ENCODE data around the gene TOR4A.
A peak's percentile ranks its signal among the peaks of the same experiment; 100 is the strongest.

Gene TOR4A

GRCh38 chr9:137253717-137254623 is 23.6 kb upstream of the TOR4A start:
- peak; percentile 65 for DNase-seq

GRCh38 chr9:137254624-137255447 is 22.7 kb upstream of the TOR4A start, which contains the start of gene NELFB:
NELFB (plus strand) TSS chr9:137255327.
- DNase-seq, result peak; percentile 94

- peak; percentile 75 for DNase-seq
Measured at GRCh38 chr9:137255448-137256114, 21.9 kb upstream of the TOR4A start.

- DNase-seq, result no peak
Measured at GRCh38 chr9:137256362-137256761, 21.2 kb upstream of the TOR4A start.

- DNase-seq, result no peak
Measured at GRCh38 chr9:137256856-137257255, 20.7 kb upstream of the TOR4A start.

GRCh38 chr9:137262173-137262908 is 15.2 kb upstream of the TOR4A start:
- DNase-seq, result peak; percentile 61

GRCh38 chr9:137262909-137263285 is 14.6 kb upstream of the TOR4A start:
- no peak for DNase-seq

- no peak for DNase-seq
Measured at GRCh38 chr9:137263506-137263905, 14.0 kb upstream of the TOR4A start.

- no peak for DNase-seq
Measured at GRCh38 chr9:137264067-137264466, 13.5 kb upstream of the TOR4A start.

- no peak for DNase-seq
Measured at GRCh38 chr9:137265496-137266161, 11.9 kb upstream of the TOR4A start.

- DNase-seq, result no peak
Measured at GRCh38 chr9:137266162-137266527, 11.4 kb upstream of the TOR4A start.

- no peak for DNase-seq
Measured at GRCh38 chr9:137266585-137267453, 10.7 kb upstream of the TOR4A start.

- no peak for DNase-seq
Measured at GRCh38 chr9:137267933-137268355, 9.6 kb upstream of the TOR4A start.

GRCh38 chr9:137268538-137269201 is 8.9 kb upstream of the TOR4A start:
- no peak for DNase-seq

- DNase-seq, result no peak
Measured at GRCh38 chr9:137269231-137269772, 8.2 kb upstream of the TOR4A start.

- no peak for DNase-seq
Measured at GRCh38 chr9:137270929-137271695, 6.4 kb upstream of the TOR4A start.

- DNase-seq, result no peak
Measured at GRCh38 chr9:137271696-137272076, 5.8 kb upstream of the TOR4A start.

- no peak for DNase-seq
Measured at GRCh38 chr9:137272241-137273094, 5.1 kb upstream of the TOR4A start.
